PC-9 (cell line): Measurements from ENCODE around the gene PXN.

Experiments
- EZH2 ChIP-seq: fragments of 200-600 bp; sonication (generic); IDR thresholded peaks from 2 replicates; pipeline ENCODE4 v1.8.0; 2017; ENCODE audit warnings: antibody characterized with exemption, low read depth
- TF ChIP-seq, protein P1 (sequence below): fragments of 200-600 bp; sonication (generic); conservative IDR thresholded peaks from 2 replicates; pipeline ENCODE4 v1.6.1; 2017; ENCODE audit warnings: mixed run types, antibody characterized with exemption, mild to moderate bottlenecking, moderate library complexity

DNA sequence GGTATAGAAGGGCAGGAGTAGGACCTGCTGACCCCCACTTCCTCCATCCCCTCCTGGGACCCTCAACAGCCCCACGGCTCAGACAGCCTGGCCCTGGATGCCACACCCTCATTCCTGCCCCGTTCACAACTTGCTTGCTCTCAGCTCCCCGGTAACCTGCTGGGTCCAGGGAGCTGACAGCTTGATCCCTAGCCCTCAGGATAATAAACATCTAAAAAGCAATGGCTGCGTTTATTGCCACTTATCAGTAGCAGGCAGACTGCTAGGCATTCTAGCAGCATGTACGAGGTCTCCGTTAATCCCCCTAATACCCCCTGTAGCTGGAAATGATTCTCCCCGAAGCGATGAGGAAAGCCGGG is 40.4 kb downstream of the PXN start:
- TF ChIP-seq, protein P1, sequence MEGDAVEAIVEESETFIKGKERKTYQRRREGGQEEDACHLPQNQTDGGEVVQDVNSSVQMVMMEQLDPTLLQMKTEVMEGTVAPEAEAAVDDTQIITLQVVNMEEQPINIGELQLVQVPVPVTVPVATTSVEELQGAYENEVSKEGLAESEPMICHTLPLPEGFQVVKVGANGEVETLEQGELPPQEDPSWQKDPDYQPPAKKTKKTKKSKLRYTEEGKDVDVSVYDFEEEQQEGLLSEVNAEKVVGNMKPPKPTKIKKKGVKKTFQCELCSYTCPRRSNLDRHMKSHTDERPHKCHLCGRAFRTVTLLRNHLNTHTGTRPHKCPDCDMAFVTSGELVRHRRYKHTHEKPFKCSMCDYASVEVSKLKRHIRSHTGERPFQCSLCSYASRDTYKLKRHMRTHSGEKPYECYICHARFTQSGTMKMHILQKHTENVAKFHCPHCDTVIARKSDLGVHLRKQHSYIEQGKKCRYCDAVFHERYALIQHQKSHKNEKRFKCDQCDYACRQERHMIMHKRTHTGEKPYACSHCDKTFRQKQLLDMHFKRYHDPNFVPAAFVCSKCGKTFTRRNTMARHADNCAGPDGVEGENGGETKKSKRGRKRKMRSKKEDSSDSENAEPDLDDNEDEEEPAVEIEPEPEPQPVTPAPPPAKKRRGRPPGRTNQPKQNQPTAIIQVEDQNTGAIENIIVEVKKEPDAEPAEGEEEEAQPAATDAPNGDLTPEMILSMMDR, result no peak
- TF ChIP-seq EZH2, result no peak
